Measurements from ENCODE around the gene MYH13.

DNA sequence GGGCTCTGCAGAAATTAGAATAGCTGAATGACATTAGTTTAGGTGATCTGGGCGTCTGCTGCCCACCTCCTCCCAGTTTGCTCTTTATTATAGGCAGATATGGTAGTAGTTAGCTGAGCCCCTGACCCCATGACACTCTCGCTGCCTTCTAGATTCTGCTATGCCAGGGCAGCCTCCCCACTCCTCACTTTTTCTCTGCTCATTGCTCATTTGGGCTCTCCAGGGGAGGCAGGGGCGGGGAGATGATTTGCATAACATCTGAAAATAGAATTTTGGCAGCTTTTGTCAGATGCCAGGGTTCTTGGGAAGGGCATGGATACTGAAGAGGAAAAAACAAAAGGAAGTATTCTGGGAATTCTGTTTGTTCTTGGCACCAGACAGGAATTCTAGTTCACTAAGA lies 96.4 kb downstream of the MYH13 start:
- TF ChIP-seq, protein P1, sequence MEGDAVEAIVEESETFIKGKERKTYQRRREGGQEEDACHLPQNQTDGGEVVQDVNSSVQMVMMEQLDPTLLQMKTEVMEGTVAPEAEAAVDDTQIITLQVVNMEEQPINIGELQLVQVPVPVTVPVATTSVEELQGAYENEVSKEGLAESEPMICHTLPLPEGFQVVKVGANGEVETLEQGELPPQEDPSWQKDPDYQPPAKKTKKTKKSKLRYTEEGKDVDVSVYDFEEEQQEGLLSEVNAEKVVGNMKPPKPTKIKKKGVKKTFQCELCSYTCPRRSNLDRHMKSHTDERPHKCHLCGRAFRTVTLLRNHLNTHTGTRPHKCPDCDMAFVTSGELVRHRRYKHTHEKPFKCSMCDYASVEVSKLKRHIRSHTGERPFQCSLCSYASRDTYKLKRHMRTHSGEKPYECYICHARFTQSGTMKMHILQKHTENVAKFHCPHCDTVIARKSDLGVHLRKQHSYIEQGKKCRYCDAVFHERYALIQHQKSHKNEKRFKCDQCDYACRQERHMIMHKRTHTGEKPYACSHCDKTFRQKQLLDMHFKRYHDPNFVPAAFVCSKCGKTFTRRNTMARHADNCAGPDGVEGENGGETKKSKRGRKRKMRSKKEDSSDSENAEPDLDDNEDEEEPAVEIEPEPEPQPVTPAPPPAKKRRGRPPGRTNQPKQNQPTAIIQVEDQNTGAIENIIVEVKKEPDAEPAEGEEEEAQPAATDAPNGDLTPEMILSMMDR (IDR thresholded peaks at IDR 0.05; ENCODE audit: low read depth, low read length), result no peak
- TF ChIP-seq POLR2A (IDR thresholded peaks at IDR 0.05; ENCODE audit: extremely low read depth, insufficient read length) (no peak), MAX (IDR thresholded peaks at IDR 0.05; ENCODE audit: low read depth, low read length) (no peak)

Measured in NB4 (cell line).